ENCODE measurements around the gene SLC6A19.

The SLC6A19 gene

DNA sequence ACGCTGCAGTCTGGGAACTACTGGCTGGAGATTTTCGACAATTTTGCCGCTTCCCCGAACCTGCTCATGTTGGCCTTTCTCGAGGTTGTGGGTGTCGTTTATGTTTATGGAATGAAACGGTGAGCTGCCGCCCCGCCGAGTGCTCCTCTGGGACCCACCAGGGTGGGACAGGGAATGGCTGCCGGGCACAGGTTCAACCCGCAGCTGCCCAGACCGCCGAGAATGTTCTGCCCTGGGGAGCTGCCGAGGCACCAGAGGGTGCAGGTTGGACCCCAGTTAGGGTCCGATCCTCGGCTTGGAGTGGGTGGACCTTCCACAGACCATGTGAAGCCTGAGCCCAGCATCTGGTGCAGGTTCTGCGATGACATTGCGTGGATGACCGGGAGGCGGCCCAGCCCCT, 42.9 kb downstream of the SLC6A19 start:
- DNase-seq (ENCODE audit: low read depth, low spot score) = no peak

DNA sequence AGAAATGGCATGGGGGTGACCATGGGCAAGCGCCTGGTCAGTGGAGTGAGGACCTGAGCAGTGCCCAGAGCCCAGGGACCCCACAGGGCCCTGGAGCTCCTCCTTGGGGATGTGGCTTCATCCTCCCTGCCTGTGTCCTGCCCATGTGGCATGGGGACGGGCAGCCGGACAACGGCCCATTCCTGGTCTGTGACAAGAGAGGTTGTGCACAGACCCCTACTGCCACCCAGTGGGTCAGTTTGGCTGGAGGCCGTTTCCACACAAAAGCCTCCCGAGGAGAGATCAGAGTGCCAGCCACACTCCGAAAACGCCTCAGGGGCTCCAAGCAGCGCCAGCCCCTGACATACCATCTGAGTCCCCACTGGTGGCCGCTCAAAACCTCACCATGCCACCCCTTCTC, 43.6 kb downstream of the SLC6A19 start:
- no peak for DNase-seq (ENCODE audit: low read depth, low spot score)

GRCh38 chr5:1245905-1246576, 44.6 kb downstream of the SLC6A19 start:
- no peak for DNase-seq (ENCODE audit: low read depth, low spot score)

DNA sequence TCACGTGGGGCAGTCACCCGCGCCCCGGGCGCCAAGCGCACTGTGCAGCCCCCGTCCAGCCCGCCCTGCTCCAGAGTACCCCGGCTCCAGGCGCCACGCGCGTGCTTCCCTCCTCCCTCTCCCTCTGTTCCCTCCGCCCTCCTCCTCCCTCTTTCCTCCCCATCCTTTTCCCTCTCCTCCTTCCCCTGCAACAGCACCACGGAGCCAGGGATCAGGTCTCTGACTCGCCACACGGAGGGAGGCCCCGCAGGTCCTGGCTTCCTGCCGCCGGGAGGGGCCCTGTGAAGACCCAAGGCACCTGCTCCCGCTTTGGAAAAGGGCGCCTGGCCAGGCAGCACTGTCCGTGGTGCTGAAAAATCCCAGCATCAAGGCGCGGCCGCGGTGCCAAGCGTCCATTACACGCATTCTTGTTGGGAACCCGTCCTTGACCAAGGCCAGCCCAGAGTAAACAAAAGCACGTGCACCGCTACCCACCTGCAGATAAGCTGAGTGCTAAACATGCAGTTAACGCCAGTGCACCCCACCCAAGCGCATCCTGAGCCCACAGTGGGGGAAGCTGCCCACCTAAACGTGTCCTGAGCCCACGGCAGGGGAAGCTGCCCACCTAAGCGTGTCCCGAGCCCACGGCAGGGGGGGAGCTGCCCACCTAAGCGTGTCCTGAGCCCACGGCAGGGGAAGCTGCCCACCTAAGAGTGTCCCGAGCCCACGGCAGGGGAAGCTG, 45.5 kb downstream of the SLC6A19 start:
- no peak for DNase-seq (ENCODE audit: low read depth, low spot score)

DNA sequence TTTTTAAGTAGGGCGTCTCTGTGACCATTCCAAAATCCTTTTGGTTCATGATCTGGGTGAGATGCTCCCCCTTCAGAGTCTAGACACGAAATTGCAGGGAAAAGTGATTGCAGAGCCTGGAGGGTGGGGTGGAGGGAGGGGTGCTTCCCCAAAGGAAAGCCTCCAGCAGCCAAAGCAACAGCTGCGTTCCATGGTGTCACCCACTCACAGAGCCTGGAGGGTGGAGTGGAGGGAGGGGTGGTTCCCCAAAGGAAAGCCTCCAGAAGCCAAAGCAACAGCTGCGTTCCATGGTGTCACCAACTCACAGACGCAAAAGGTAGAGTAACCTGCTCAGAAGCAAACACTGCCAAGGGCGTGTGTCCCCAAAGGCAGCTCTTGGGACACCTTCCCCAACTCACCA, 46.4 kb downstream of the SLC6A19 start:
- no peak for DNase-seq (ENCODE audit: low read depth, low spot score)

GRCh38 chr5:1249366-1250280, 48.2 kb downstream of the SLC6A19 start:
- DNase-seq (ENCODE audit: low read depth, low spot score) = no peak

- DNase-seq (ENCODE audit: low read depth, low spot score) = no peak
Measured at GRCh38 chr5:1251678-1252580, 50.5 kb downstream of the SLC6A19 start.

- no peak for DNase-seq (ENCODE audit: low read depth, low spot score)
Measured at GRCh38 chr5:1252681-1253080, 51.3 kb downstream of the SLC6A19 start.

DNA sequence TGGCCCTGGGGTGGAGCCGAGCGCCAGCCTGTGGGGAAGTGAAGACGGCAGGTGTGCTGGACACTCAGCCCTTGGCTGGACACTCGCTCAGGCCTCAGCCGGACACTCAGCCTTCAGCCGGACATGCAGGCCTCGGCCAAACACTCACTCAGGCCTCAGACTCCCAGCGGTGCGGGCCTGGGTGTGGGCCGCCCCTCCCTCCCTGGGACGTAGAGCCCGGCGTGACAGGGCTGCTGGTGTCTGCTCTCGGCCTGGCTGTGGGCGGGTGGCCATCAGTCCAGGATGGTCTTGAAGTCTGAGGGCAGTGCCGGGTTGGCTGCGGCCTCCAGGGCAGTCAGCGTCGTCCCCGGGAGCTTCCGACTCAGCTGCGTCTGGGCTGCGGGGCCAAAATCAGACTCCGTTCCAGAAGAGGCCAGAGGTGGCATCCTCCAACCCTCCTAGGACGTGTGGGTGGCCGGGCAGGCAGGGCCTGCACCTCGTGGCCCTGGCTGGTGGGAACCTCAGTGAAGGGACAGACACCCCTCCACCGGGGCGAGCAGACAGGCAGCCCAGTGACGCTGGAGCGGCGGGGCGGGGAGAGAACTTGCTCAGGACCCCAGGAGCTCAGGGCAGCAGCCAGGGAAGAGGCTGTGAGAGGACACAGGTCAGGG, 52.2 kb downstream of the SLC6A19 start:
- DNase-seq (ENCODE audit: low read depth, low spot score) = no peak

DNA sequence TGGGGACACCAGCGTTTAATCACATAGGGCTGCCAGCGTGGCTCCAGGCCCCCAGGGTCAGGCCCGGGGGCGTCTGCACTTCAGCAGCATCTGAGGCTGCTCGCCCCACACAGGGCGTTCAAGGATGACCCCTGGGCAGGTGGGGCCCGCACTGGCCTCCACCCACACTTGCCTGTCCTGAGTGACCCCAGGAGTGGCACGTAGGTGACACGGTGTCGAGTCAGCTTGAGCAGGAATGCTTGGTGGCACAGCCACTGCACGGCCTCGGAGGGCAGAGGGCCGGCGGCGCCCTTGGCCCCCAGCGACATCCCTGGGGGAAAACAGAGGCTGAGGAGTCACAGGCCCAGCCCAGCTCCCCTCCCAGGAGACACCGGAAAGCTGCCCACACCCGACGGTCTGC, 52.8 kb downstream of the SLC6A19 start:
- no peak for DNase-seq (ENCODE audit: low read depth, low spot score)

DNA sequence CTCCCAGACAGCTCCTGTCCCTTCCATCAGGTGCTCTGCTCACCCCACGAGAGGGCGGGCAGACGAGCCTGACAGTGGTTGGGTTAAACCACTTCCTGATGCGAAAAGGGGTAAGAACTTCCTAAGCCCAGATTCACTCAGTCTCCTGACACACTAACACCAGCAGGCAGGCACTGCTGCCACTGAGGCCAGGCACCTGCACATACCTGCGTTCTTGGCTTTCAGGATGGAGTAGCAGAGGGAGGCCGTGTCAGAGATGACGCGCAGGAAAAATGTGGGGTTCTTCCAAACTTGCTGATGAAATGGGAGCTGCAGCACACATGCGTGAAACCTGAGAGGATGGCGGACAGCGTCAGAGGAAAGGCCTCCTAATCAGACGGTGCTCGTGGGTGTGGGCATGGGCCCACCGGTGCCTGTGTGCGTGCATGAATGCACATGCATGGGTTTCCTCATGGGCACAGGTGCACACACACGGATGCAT, 53.7 kb downstream of the SLC6A19 start:
- DNase-seq (ENCODE audit: low read depth, low spot score) = no peak

DNA sequence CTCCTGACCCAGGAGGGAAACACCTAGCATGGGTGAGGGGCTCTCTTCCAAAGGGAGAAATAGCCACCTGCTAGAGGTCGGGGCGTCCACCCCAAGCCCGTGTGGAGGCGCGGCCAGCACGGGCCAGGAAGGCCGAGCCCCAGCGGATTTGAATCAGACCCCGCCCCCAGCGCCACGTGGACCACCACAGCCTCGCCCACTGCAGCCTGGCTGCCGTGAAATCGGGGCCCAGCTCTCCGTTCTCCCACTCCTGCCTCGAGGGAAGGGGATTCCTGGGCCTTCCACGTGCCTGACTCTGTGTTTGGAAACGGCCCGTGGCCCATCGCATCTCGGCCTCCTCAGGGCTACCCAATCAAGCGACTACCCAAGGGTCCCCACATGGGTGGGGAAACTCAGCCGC, 55.4 kb downstream of the SLC6A19 start:
- DNase-seq (ENCODE audit: low read depth, low spot score) = no peak

- no peak for DNase-seq (ENCODE audit: low read depth, low spot score)
Measured at GRCh38 chr5:1257363-1257762, 56.0 kb downstream of the SLC6A19 start.

GRCh38 chr5:1257841-1258240, 56.4 kb downstream of the SLC6A19 start:
- no peak for DNase-seq (ENCODE audit: low read depth, low spot score)

- no peak for DNase-seq (ENCODE audit: low read depth, low spot score)
Measured at GRCh38 chr5:1259806-1260480, 58.5 kb downstream of the SLC6A19 start.

DNA sequence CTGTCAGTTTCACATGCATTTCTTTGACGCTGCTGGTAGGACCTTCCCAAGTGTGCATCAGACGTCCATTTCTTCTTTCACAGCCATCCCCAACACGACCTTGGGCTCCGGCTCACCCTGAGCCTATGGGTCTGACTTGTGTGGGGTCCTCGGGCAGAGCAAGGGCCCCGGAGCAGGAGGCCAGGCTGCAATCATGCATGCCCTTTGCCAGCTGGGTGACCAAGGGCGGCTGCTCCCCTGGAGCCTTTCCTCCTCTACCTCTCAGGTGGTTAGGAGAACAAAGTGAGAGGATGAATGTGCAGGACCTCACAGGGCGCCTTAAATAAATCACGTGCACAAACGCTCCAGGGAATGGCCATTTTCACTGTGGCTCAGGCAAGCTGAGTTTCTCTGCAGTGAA, 60.2 kb downstream of the SLC6A19 start:
- DNase-seq (ENCODE audit: low read depth, low spot score) = no peak

DNA sequence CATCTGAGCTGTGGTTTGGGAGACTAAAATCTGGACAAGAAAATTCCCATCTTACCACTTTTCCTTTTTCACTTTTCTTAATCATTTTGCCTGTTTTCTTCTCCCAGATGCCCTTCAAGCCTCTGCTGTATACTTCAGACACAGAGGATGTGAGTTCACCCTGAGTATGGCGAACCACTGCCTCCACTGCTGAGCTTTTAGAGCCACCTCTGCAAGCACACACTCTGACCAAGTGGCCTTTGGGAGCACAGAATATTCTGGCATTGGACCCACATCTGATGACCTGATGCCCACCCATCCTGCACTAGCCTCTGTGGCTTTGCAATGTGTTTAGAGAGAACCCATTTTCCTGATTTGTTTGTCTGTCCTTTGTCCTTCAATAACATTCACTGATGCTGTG, 61.0 kb downstream of the SLC6A19 start:
- DNase-seq (ENCODE audit: low read depth, low spot score) = no peak

GRCh38 chr5:1264211-1264610, 62.8 kb downstream of the SLC6A19 start:
- no peak for DNase-seq (ENCODE audit: low read depth, low spot score)

GRCh38 chr5:1265026-1265425, 63.6 kb downstream of the SLC6A19 start:
- DNase-seq (ENCODE audit: low read depth, low spot score) = no peak

Data from smooth muscle cell of the brain vasculature (primary cell).